Measurements from ENCODE around the gene ANGPT4.

The ANGPT4 gene

DNA sequence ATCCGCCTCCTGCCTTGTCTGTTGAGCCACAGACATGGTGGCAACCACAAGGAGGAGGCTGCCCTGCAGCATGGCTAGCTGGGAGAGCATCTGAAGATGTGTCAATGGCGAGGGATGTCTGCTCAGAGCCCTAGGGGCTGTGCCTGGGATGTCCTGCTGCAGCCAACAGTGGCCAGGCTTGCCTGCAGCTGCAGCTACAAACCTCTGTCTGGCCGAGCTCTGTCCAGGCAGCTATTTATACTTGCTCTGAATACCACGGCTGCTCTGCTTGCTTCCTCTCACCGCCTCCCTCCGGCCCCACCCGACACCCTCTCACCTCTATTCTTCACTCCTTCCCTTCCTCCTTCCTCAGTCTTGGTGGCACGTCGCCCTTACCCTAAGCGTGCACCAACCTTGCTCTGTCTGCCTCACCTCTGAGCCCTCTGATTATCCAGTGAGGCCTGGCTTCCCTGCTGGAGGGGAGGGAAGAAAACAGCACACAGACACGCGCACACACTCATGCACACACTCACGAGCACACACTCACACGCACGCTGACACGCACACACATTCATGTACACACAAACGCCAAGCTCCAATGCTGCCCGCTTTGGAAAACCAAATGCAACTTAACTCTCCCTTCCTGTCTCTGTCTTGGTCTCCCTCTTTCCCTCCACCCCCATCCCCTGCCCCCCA is at the start of gene ANGPT4:
TSS of gene ANGPT4 (minus strand) at position 210 of the 675 bp plus-strand sequence. CDS start at position 90, 120 bp downstream.
- DNase-seq (ENCODE audit: low read depth in 3 of 3) = no peak

- no peak for DNase-seq (ENCODE audit: low read depth in 3 of 3)
These were observed 47.7 kb upstream of the ANGPT4 start for GRCh38 chr20:963795-964194.

- DNase-seq (ENCODE audit: low read depth in 3 of 3) = no peak
These were observed 46.5 kb upstream of the ANGPT4 start for GRCh38 chr20:962683-963082.

DNA sequence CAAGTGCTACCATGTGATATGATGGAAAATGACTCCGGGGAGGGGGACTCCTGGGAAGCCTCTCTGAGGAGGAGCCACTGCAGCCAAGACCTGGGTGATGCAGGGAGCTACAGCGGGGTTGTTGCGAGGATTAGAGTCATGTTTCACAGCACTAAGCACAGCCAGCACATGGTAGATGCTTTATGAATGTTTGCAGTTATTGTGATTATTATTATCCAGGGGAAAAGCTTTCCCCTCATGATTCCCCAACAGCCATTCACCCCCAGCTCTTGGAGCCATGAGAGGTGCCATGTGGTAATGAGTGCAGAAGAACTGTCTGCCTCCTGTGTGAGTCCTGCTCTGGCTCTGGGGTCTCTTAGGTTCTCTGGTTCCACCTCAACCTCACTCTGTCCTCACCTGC is 46.1 kb upstream of the ANGPT4 start:
- no peak for DNase-seq (ENCODE audit: low read depth in 3 of 3)

GRCh38 chr20:961768-962167 is 45.6 kb upstream of the ANGPT4 start:
- DNase-seq (ENCODE audit: low read depth in 3 of 3) = no peak

DNA sequence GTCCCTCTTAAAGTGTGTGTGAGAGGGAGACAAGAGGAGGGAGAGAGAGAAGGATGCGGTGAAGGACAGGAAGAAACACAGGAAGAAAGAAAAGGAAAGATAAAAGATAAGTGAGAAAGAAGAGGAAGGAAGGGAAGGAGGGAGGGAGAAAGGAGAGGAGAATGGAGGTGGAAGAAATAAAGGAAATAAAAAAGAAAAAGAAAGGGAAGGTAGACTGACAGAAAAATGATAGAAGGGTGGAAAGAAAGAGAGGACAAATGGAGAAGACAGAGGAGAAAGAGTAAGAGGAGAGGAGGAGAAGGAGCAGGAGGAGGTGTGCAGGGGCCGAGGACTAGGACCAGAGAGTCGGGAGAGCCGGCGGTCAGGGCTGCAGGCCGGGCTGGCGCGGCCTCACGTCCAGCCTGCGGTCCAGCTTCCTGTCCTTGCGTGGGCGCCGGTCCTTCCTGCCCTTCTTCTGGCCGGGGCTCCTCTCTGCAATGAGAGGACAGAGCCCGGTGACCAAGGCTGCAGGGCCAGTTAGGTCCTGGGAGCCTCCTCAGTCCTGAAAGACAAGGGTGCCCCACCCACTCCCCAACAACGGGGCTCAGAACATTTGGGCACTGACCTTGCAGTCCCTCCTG is 44.0 kb upstream of the ANGPT4 start:
- no peak for DNase-seq (ENCODE audit: low read depth in 3 of 3)

DNA sequence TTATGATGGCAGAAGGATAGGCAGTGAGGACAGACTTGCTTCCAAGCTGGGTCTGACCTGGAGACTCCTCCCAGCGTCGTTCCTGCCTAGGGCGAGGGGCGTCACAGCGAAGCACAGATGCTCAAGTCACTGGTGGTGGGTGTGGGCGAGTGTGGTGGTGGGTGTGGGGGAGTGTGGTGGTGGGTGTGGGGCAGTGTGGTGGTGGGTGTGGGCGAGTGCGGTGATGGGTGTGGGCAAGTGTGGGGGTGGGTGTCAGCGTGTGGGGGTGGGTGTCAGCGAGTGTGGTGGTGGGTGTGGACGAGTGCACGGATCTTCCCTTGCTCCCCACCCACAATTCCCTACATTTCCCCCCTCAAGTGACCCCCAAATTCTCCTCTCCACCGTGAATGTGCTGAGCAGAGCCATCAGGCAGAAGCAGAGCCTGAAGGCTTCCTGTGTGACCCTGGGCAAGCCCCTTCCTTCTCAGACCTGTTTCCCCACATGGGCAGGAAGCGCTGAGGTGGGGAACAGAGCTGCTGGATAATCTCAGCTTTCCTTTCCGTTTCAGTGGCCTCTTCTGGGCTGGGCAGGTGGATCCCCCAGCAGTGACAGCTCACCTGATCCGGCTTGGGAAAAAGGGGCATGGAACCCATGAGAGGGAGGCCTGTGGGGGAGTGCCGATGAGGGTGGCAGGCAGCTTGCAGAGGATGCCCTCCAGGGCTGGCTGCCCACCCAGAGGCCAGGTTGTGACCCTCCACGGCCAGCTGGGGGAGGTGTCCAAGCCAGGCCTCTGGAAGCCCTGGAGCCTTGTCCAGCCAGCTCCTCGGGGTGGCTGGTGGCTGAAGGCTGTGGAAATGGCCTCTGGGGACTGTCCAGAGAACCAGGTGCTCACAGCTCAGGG is 43.0 kb upstream of the ANGPT4 start:
- no peak for DNase-seq (ENCODE audit: low read depth in 3 of 3)

DNA sequence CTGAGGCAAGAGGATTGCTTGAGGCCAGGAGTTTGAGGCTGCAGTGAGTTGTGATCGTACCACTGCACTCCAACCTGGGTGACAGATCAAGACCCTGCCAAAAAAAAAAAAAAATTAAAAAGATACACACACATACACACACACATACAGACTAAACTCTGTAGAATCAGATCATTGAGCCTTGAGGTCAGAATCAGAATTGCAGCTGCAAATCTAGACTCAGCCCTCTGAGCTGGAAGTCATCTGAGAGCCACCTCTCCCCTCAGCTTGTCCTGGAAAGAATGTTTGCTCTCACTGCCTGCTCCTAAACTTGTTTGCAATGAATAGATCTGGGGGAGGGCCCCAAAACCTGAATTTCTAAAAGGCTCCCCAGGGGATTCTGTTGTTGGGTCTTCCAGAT is 41.4 kb upstream of the ANGPT4 start:
- DNase-seq (ENCODE audit: low read depth in 3 of 3) = no peak

DNA sequence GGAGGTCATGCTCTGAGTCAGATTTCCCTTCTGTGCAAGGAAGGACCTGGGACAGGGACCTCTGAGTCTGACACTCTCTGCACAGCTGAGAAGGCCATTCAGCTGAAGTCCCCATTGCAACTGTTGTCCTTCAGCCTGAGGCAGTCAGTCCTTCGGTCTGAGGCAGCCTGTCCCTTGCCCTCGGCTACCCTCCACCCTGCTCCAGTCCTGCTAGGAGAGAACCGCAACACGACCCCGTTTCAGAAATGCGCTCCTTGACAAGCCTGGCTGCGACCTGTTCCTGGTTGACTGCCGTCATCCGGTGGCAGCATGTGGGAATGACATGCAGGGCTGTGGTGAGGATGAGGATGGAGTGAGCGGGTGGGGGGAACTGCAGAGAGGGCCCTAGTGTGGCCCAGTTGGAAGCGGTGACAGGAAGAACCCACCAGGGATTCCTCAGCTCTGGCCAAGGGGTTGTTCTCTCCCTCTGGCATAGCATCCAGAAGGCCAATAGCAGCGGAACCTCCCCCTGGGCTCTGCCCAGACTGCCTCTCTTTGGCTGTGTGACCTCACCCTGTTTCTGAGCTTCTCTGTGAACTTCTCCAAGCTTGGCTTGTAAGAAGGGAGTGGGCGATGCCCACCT is 40.3 kb upstream of the ANGPT4 start:
- peak; percentile 39 to 71 (median 61) for DNase-seq (ENCODE audit: low read depth in 3 of 3)

GRCh38 chr20:955656-956055 is 39.5 kb upstream of the ANGPT4 start:
- DNase-seq (ENCODE audit: low read depth in 3 of 3) = no peak

GRCh38 chr20:955111-955510 is 39.0 kb upstream of the ANGPT4 start:
- no peak for DNase-seq (ENCODE audit: low read depth in 3 of 3)

DNA sequence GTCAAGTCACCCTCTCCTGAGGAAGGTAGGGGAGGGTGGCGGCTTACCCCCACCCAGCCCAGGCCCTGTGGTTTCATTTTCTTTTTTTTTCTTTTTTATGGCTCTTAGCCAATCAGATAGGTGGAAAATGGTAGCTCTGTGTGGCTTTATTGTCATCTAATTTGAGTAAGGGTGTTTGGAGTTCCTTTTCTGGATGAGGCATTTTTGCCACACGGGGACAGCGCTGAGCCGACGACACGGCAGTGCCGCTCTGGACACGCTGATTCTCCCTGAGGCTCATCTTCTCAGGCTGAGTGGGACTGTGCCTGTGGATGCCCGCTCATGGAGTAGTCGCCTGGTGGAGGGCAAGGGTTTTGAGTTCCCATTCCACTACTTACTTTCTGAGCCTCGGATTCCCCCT is 37.6 kb upstream of the ANGPT4 start:
- no peak for DNase-seq (ENCODE audit: low read depth in 3 of 3)

- DNase-seq (ENCODE audit: low read depth in 3 of 3) = no peak
These were observed 36.2 kb upstream of the ANGPT4 start for GRCh38 chr20:952196-952795.

- no peak for DNase-seq (ENCODE audit: low read depth in 3 of 3)
These were observed 35.4 kb upstream of the ANGPT4 start for GRCh38 chr20:951384-952169.

DNA sequence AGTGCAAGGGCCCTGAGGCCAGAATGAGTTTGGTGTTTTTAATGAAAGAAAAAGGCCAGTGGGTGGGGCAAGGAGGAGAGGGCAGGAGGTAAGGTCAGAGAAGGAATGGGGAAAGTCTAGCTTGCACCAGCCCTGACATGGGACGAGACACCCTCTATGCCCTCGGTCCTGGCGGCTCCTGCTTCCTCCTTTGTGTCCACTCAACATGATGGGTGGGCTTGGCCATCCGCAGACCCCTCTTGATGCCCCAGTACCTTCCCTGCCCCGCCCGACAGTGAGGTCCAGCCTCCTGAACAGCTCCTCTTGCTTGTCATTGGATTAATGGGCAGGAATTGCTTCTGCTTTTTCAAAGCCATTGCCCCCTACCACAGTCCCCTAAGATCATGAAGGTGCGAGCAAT is 33.6 kb upstream of the ANGPT4 start:
- DNase-seq (ENCODE audit: low read depth in 3 of 3) = no peak

DNA sequence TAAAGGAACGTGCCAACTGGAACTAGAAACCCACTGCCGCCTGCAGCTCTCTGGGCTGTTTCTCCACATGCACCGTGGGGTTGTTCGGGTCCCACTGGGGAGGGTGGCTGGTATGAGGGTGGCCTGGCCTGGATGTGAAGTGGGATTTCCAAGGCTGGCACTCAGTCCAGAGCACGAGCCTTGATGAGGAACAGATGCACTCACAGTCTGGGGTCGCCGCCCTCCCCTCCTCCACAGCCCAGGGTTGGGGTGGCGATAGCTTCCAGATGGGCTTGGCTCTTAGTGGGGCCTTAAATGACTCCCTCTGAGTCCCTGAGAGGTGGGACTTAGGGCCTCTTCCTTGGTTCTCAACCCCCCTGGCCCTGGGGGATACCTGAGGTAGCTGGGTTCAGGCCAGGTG is 30.7 kb upstream of the ANGPT4 start:
- DNase-seq (ENCODE audit: low read depth in 3 of 3) = no peak

DNA sequence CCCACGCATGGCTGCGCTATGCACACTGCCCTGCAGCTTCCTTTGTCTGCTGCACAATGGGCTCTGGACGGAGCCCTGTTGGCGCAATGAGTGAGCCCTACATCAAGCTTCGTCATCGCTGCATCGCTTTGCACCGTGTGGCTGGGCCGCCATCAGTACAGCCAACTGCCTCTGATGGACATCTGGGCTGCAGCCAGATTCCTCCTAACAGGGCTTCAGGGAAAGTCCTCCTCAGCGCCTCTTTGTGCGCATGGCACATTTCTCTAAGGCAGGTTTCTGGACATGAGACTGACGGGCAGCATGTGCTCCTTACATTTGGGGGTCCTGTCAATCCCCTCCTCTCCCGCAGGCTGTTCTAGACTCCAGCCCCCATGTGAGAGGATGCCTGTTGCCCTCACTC is 29.7 kb upstream of the ANGPT4 start:
- DNase-seq (ENCODE audit: low read depth in 3 of 3) = no peak

GRCh38 chr20:944774-945410 is 28.8 kb upstream of the ANGPT4 start:
- no peak for DNase-seq (ENCODE audit: low read depth in 3 of 3)

GRCh38 chr20:944148-944547 is 28.0 kb upstream of the ANGPT4 start:
- no peak for DNase-seq (ENCODE audit: low read depth in 3 of 3)

DNA sequence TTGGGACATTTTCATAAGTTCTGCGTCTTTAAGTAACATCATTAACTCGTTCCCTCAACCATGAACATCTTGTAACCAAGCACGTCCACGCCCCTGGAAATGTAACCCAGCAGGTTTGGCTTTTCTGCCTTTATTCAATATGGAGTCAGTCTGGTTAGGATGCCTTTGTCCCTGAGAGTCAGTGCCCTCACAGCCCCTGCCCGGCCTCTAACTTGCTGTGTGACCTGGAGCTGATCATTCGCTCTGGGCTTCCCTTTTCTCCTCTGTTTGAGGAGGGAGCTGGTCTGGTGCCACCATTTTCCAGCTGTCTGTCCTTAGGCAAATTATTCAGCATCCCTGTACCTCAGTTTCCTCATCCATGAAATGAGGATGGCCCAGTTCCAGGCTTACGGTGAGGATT is 26.5 kb upstream of the ANGPT4 start:
- DNase-seq (ENCODE audit: low read depth in 3 of 3) = no peak

DNA sequence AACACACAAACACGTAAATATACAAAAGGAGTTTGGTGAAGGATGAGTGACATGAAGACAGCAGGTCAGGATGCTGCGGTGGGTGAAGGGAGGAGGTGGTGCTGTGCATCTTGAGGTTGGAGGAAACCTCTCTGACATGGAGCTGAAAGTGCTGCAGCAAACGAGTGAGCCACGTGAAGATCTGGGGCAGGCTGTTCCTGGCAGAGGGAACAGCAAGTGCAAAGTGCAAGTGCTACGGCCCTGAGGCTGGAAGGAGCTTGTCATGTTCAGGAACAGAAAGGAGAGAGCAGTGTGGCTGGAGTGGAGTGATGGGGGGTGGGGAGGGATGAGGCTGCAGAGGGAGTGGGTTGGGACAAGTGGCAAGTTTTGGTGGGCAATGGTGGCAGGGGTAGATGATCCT is 24.8 kb upstream of the ANGPT4 start:
- DNase-seq (ENCODE audit: low read depth in 3 of 3) = no peak
